HG02623 (cell line): ENCODE data around the gene PIGH.
"Not testable (repeated sequence)": the region's sequence is repeated elsewhere in the genome, so short reads cannot be mapped to it uniquely, and the experiment has no call there.

Experiments used
- ATAC-seq: cut with Tn5 transposase; IDR thresholded peaks from one replicate; pipeline ENCODE4 v1.9.1; 2021; ENCODE audit warnings: moderate library complexity; ENCODE audit not compliant: unreplicated experiment

Gene PIGH

DNA sequence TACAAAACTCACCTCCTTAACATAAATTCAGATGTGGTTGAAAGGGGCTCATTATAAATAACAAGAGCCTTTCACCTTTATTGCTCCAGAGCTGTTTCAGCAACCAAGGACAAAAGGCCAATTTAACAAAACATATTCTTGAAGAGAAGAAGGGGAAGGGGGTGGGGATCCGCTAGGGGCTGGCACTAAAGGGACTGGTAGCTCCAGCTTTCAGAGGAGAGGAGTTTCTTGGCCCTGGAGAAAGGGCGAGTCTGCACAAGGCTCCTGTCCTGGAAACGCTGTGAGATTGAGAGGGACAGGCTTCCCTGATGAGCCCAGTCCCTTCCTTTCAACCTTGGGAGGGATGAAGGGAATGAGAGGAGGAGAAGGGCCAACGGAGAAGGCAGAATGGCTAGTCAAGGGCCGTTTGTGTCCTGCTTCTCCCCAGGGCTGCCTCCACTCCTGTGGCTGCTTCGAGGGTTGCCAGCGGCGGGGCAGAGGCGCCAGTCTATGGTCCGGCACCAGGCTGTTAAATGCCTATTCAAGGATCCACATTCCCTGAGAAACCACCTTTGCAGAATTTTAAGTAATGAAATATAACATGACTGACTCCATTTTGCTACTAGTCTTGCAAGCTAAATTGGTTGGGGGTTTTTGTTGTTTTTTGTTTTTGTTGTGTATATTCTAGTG is 9.7 kb upstream of the PIGH start:
- ATAC-seq, result no peak

DNA sequence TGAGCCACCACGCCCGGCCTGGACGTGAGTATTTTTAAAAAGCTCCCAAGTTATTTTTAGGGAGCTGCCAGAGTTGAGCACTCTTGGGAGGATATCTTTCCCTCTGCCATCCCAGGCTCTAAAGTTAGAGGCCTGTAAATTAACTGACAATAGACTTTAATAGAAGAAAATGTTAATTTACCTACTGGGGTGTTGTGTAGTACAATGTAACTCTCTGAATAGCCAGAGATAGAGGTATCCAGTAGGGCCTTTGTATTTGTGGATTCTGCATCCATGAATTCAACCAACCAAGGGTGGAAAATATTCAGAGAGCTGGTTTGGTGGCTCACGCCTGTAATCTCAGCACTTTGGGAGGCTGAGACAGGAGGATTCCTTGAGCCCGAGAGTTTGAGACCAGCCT is 7.6 kb upstream of the PIGH start:
- ATAC-seq, result no peak

DNA sequence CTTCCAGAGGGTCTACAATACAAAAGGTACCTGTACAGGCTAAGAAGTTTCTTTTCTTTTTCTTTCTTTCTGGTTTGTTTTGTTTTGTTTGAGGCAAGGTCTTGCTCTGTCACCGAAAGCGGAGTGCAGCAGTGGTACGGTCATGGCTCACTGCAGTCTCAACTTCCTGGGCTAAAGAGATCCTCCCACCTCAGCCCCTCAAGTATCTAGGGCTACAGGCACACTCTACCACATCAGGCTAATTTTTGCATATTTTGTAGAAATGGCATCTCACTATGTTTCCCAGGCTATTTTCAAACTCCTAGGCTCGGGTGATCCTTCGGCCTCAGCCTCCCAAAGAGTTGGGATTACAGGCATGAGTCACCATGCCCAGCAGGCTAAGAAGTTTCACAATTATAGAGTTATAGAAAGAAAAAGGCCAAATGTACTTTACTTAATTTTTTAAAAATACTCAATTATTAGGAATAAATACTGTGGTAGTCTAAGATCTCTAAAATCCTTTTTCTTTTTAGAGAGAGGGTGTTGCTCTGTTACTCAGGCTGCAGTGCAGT is 3.0 kb upstream of the PIGH start:
- ATAC-seq, result peak; percentile 46

DNA sequence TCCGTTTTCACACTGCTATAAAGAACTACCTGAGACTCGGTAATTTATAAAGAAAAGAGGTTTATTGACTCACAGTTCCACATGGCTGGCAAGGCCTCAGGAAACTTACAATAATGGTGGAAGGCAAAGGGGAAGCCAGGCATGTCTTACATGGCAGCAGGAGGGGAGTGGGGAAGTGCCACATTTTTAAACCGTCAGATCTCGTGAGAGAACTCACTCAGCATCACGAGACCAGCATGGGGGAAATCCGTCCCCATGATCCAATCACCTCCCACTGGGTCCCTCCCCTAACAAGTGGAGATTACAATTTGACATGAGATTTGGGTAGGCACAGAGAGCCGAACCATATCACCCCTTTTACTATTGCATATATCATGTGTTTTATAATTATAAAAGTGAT is 2.0 kb upstream of the PIGH start:
- no peak for ATAC-seq

DNA sequence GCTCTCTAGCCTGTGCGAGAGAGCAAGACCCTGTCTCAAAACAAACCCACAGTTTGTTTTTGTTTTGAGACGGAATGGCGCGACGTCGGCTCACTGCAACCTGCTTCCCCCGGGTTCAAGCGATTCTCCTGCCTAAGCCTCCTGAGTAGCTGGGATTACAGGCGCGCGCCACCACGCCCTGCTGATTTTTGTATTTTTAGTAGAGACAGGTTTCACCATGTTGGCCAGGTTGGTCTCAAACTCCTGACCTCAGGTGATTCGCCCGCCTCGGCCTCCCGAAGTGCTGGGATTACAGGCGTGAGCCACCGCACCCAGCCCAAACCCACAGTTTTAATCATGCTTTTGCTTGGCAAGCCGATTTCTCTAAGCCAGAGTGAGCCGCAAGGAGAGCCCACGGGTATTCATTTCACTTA is 500 bp upstream of the PIGH start:
- not testable (repeated sequence) for ATAC-seq

DNA sequence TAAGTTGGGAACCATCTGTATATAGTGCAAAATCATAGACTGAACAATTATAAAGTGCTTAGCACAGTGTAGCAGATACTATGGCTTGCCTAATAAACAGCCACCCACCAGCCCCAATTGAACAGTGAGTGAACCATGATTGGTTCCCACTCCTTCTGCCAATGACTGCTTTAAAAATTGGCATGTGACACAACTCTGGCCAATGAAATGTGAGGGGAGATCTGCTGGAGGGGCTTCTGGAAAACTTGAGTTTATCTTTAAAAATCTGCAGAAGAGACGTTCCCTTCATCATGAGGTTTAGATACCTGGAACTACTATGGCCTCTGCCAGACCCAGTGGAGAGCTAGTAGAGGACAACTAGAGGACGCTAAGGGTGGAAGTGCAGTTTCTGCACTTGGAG is 4.7 kb downstream of the PIGH start:
- ATAC-seq, result no peak

DNA sequence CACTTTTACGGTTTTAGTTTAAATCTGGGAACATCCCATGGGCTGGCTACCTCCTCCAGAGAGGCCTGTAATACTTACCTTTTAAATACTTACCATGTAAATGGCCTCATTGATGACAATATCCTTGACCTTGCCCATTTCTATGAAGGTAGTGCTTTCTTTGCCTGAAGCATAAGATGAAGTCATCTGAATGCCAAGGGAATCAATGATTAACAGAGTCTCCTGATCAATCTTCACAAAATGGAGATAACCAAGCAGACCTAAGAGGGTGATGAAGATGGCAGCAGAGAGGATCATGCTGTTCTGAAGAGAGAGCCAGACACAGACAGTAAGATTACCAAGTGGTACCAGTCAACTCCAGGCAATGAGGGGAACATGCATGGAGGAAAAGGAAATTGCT is 6.4 kb downstream of the PIGH start:
- not testable (repeated sequence) for ATAC-seq

DNA sequence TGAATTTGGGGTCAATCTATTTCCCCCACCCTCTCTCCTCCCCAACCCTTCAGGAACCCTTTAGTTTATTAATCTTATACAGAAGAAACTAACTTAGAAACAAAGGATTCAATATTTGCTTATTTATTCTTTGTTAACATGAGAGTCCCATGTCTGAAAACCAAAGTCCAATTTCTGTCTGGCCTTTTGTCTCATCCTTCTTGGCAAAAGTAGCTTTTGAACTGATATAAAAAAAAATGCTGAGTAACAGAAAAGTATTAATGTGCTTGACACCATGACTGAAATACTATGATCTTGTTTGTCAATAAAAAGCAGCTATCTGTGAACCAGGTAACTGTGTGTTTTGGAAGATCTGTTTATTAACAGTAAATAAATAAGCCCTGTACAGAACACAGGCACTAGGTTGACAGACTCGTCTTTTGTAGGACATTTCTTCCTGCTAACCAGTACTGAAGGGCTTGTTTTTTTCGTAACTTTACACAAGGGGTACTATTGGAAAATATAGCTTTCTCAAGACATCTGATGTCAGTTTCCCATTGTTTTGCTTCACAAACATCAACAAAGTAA is 10.8 kb downstream of the PIGH start:
- ATAC-seq, result no peak

DNA sequence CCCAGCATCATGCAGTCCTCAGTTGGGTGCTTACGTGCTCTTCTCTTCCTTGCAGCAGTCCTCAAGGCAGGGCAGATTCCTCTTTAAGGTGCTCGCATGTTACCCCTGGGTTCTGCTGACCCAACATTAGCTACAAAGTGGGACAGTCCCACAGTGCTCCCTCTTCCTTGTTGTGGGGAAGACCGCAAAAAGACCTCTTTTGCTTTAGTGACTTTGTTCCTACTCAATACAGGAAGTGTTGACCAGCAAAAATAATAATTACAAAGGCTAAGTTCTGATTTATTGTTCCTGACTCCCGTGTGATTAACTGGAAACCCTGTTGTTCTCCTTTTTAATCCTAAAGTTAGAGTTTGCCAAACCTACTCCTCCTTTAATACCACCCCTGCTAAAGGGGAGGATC is 13.7 kb downstream of the PIGH start:
- no peak for ATAC-seq

DNA sequence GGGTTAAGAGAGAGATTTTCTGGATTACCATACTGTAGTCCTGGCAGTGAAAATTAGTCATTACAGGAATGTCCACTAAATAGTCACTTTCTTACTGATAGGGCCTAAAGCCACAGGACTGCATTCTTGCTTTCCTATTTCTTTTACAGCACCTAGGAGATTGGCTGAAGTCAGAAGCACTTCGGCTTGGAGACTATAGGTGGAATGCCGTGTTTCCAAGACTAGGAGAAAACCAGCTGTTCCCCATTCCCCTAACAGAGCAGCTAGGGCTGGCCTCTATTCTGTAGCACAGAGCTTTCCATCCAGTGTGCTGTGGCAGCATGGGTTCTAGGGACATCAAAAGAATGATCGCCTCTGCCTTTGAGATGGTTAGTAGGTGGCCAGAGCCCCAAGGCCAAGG is 15.1 kb downstream of the PIGH start:
- ATAC-seq, result no peak

DNA sequence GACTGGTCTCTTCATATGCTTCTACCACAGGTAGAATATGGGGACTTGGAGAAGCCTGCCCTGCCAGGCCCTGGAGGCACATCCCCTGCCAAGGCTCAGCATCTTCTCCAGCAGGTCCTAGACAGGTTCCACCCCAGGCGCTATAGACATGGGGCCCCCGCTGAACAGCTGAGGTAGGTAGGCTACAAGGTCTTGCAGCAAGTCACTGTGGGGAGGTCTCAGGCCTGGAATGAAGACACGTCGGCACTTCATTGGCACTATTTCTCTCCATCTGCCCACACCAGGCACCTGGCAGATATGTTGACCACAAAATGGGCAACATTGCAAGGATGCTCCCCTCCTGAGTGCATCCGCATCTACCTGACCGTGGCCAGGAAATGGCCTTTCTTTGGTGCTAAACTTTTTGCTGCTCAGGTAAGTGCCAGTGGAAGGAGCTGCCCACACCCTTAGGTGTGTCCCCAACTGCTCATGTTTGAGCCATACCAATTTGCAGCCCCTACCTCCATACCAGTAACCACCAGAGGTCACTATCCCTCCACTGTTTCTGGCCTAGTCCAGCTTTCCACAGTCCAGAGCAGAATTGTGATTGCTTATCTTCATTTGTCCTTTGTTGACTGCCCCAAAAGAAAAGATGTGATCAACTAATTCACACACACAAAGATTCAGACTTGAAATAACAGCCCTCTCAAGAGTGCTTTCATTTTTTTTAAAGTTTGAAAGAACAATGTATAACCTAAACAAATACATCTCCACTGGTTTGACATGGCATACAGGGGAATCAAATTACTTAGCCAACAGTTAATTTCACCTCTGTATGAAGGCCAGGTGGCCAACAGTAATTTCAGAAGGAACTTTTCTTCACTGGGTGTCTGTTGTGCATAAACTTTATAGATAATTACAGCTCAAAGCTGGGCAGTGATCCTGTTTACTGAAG is 16.1 kb downstream of the PIGH start:
- peak; percentile 72 for ATAC-seq

DNA sequence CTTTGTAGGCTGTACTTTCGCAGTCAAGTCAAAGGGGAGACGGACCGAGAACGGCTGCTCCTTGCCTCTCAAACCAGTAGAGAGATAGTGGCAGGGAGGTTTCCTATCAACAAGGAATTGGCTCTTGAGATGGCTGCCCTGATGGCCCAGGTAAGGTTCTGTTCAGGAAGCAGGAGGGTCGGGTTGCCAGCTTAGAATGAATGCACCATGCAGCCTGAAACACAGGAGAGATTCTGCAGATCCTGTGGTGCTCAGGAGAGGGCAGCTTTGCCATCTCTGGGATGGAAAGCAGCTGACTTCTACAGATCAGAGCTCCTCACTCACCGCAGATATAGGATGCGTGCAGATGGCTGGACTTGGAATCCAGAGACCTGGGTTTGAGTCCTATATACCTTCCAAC is 18.0 kb downstream of the PIGH start:
- ATAC-seq, result no peak

DNA sequence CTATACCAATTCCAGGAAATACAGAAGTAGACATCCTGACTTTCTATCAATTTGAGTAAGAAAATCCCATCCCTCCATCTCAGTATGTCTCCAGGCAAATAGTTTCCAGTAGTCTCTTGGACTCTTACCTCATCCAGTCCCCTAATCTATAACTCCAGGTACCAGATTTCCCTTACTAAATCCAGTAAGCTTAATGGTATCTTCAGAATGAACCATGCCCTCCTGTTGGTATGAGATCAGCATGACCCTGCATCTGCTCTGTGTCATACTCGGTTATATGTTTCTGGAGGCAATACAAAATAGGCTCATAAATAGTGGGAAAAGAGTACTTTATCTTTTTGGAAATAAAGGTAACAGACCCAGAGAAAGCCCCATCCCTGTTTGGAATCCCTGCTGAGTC is 18.4 kb downstream of the PIGH start:
- ATAC-seq, result no peak

DNA sequence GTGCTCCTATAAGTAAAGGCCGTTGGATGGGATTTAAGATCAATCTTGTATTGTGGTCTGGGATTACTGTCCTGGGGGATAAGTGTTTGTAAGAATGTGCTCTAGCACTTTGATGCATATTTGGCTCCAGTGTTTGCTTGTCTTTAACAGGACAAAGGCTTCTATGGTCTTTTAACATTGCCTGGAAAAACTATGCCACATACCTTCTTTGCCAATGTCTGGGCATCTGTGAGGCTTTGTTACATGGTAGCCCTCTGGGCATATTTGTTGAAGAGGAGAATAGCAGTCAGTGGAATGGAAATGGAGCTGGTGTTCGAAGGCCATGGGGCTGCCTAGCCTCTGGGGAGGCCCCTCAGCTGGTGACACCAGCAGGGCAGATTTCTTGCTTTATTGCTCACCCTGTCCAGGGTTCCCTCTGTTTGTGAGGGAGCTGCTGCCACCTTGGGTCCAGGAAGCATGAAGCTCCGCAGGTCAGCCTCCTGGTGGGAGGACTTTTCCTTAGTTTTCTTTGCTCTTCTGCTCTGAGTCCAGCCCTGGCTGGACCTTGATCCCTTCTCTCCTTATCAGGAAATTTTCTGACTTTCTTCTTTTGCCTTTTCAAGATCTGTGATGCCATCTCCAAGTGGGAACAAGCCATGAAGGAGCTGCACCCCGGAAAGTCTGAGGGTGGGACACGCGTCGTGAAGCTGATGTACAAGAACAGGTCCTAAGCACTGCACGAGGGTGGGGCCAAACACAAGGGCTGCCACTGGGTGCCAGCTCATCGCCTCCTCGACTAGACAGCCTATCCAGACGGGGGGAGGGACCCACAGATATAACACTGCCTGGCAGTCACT is 19.5 kb downstream of the PIGH start:
- ATAC-seq, result no peak

DNA sequence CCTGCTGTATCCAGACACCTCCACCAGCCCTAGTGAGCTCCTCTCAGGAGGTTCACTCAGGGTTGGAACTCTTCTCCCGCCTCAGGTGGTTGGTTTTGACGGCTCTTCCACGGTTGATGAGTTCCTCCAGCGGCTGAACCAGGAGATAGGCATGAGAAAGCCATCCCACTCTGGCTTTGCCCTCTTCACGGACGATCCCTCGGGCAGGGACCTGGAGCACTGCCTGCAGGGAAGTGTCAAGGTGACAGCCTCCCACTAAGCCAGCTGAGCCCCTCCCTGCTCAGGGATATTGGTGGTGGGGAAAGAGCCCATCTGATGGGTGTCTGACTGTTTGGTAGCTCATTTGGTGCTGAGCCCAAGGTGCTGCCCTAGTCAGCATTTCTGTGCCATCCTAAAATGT is 20.4 kb downstream of the PIGH start:
- ATAC-seq, result no peak

DNA sequence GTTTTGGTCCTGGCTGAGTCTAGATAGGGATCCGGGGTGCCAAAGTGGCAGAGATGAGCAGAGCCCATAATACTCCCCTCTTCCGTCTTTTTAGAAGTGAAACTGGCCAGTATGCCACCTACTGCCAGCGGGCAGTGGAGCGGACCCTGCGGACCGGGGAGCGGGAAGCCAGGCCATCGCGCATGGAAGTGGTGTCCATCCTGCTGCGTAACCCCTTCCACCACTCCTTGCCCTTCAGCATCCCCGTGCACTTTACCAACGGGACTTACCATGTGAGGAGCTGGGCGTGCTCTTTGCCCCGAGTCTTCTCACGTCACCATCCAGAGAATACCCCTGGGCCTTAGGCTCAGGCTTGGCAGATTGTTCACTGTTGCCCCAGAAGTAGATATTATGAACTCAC is 21.0 kb downstream of the PIGH start:
- no peak for ATAC-seq

DNA sequence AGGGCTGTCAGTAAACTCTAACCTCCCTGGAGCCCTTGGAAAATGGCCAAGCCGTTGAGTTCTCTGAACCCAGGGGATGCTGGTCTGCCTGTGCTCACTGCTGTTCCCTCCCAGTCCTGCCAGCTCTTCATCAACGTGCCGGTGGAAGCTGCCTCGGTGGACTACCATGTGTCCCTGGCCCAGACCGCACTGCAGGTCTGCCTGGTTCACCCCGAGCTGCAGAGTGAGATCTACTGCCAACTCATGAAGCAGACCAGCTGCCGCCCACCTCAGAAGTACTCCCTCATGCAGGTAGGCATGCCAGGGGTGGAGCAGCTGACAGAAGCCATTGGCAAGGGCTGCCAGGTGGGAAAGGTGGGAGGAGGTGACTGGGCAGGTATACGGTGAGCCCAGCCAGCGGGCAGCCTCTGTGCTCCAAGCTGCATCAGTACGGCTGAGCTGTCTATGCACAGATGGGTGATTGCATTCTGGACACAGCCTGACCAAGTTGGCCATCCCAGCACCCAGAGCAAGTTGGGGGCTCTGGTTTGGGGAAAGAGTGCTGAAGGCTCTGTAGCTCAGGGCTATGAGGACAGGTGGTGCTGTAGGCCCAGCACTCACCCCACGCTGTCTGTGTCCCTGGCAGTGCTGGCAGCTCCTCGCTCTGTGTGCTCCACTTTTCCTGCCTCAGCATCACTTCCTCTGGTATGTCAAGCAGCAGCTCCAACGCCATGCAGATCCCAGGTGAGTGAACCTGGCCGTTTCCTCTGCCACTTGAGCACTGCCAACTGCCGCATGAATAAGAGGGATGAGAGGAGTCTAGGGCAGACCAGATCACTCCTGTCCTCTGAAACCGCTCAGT is 21.9 kb downstream of the PIGH start:
- no peak for ATAC-seq

DNA sequence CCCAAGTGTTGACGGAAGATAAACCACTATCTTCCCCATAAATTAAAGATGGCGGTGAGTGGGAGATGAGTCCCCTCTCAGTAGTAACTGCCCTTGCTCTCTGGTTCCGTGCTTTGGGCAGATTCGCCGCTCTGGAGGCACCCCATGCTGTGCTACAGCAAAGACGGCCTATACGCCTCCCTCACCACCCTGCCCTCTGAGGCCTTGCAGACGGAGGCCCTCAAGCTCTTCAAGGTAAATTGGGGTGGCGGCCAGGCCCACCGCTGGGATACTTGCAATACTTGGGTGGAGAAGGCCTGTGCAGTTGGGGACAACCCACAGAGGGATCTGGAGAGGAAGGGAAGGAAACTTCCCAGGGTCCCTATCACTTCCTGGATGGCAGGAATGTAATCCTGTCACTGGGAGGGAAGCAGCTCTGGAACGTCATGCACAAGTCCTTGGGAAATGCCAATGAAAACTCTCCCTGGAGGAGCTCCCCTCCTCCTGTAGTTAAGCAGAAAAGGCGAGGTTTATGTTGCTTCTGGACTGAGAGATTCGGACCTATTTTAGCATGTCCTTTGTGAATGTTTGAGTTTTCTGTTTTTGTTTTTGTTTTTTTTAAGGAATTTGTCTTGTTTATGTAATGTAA is 22.8 kb downstream of the PIGH start:
- ATAC-seq, result no peak

DNA sequence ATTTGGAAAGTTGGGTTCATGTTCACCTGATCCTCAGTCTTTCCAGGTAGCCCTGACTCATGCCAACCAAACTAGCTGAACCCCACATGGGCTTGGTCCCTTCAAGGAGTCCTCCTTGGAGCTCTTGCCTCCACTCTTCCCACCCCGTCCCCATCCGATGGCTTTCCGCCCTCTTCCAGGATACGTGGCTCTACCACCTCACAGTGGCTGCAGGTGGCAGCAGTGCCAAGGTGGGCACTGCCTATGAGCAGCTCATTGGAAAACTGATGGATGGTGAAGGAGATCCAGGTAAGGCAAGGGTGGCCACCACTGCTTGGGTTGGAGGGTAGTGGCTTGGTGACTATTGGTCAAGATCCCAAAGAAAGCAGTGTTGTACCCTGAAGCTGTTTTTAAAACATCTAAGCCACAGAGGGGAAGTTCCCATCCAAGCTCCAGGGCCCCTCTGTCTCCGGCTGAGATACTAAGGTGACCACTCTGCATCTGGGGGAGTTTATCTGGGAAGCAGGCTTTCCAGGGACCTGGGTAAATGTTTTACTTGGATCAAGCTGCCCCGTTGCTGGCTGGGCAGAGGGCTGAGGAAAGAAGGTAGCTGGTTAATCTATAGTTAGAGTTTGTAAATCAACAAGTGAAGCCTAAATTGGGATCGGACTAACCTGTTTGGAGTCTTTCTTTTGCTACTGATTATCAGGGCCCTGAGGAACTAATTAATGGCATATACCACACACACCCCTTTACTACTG is 23.7 kb downstream of the PIGH start:
- ATAC-seq, result no peak
